ENCODE measurements around the gene SMC2. TPM values are rescaled to one million over a fixed set of nuclear protein-coding genes. Genes with fewer than 3 reads are reported as not detected.
A peak's percentile ranks its signal among the peaks of the same experiment; 100 is the strongest.

SMC2 gene
- 26.8 TPM for polyA plus RNA-seq (2013, experiment 1 of 2)
- polyA plus RNA-seq (2013, experiment 2 of 2), result 29.1 TPM

GRCh38 chr9:104093647-104094533, at the start of gene SMC2:
SMC2 (plus strand) TSS chr9:104094309; CDS start chr9:104095385, 1,076 bp downstream.
- Histone ChIP-seq H3K27ac (ENCODE audit: low read depth, low read length) (peak within 1 kb of the TSS; percentile 96), H3K4me1 (ENCODE audit: insufficient read depth, low read length) (peaks cover 13% of the 10 kb centered on the region; the same call in 1 of the 2 replicates), H3K4me3 (ENCODE audit: low read length) (peak within 1 kb of the TSS; percentile 94), H3K9ac (ENCODE audit: low read depth, low read length) (peak within 1 kb of the TSS; percentile 88), H3K27me3 (ENCODE audit: insufficient read depth, low read length) (no peaks in the 10 kb centered on the region), H3K9me3 (ENCODE audit: insufficient read depth, low read depth, low read length) (no peaks in the 10 kb centered on the region), H3K36me3 (ENCODE audit: insufficient read depth, low read length) (no peaks in the 10 kb centered on the region)
- under 1% methylated on average over 58 of the region's 58 CpGs for WGBS

DNA sequence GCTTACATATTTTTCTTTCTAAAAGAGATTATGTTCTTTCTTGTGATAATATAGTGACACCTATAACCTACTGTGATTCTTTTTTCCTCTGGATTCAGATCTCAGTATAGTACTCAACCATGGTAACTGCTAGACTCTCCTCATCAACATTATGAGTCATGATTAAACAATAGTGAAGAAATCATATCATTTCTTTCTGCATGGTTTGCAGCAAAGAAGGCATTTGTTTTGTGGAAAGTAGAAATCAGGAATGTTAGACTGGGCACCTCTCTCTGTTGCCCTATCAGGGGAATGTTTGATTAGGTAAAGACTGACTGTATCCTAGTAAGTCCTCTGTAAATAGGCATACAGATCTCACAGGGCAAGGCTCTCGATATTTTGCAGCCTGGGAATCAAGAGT, 25.6 kb upstream of the SMC2 start:
- Histone ChIP-seq H3K27me3 (ENCODE audit: insufficient read depth, low read length) (no peaks in the 10 kb centered on the region), H3K9me3 (ENCODE audit: insufficient read depth, low read depth, low read length) (peaks cover 40% of the 10 kb centered on the region; the same call in 1 of the 2 replicates), H3K27ac (ENCODE audit: low read depth, low read length) (no peak overlapping the region), H3K36me3 (ENCODE audit: insufficient read depth, low read length) (no peaks in the 10 kb centered on the region), H3K4me1 (ENCODE audit: insufficient read depth, low read length) (no peaks in the 10 kb centered on the region), H3K4me3 (ENCODE audit: low read length) (no peak overlapping the region), H3K9ac (ENCODE audit: low read depth, low read length) (no peak overlapping the region)
- 85% methylated on average over 1 of the region's 1 CpG for WGBS

DNA sequence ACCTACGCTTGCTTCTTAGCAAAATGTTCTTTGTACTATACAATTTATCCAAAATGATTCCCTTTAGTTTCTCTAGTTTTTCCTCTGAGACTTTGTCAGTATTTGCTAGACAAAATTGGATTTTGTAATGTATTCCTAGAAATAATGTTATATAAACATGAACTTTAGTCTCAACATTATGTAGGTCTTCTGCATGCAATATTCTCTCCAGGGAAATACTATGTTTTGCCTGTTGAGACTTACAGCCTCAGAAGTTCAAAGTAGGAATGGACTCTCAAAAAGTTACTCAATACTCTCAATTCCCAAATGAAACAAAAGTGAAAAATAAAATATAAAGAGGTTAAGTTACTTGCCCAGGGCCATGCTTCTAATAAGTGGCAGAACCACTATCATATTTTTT, 24.8 kb upstream of the SMC2 start:
- Histone ChIP-seq H3K27me3 (ENCODE audit: insufficient read depth, low read length) (no peaks in the 10 kb centered on the region), H3K9ac (ENCODE audit: low read depth, low read length) (no peak overlapping the region), H3K4me3 (ENCODE audit: low read length) (no peak overlapping the region), H3K36me3 (ENCODE audit: insufficient read depth, low read length) (no peaks in the 10 kb centered on the region), H3K27ac (ENCODE audit: low read depth, low read length) (no peak overlapping the region), H3K4me1 (ENCODE audit: insufficient read depth, low read length) (no peaks in the 10 kb centered on the region), H3K9me3 (ENCODE audit: insufficient read depth, low read depth, low read length) (peaks cover 41% of the 10 kb centered on the region)
- 82% methylated on average over 1 of the region's 1 CpG for WGBS

DNA sequence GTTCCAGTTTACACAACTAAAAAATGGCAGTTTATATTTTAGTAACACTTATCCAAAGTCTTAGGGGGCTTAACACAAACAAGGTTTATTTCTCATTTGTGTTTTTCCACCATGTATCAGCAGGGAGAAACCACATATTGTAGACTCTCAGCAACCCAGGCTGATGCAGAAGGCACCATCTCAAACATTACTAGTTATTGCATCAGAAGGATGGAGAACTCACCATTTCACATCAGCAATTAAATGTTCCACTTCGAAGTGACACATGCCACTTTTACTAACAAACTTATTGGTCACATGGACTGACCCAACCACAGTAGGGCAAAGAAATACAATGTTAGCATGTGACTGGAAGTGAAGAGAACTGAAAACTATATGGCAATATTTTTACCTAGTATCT, 22.5 kb upstream of the SMC2 start:
- no peaks in the 10 kb centered on the region for H3K27me3 ChIP-seq (ENCODE audit: insufficient read depth, low read length)
- no peaks in the 10 kb centered on the region for H3K4me1 ChIP-seq (ENCODE audit: insufficient read depth, low read length)
- no peak overlapping the region for H3K4me3 ChIP-seq (ENCODE audit: low read length)
- H3K9ac ChIP-seq (ENCODE audit: low read depth, low read length), result no peak overlapping the region
- WGBS, result 91% methylated on average over 1 of the region's 1 CpG
- no peaks in the 10 kb centered on the region for H3K36me3 ChIP-seq (ENCODE audit: insufficient read depth, low read length)
- H3K27ac ChIP-seq (ENCODE audit: low read depth, low read length), result no peak overlapping the region
- H3K9me3 ChIP-seq (ENCODE audit: insufficient read depth, low read depth, low read length), result peaks cover 33% of the 10 kb centered on the region

- Histone ChIP-seq H3K27me3 (ENCODE audit: insufficient read depth, low read length) (no peaks in the 10 kb centered on the region), H3K9me3 (ENCODE audit: insufficient read depth, low read depth, low read length) (peaks cover 36% of the 10 kb centered on the region), H3K36me3 (ENCODE audit: insufficient read depth, low read length) (no peaks in the 10 kb centered on the region), H3K9ac (ENCODE audit: low read depth, low read length) (no peak overlapping the region), H3K4me3 (ENCODE audit: low read length) (no peak overlapping the region), H3K4me1 (ENCODE audit: insufficient read depth, low read length) (no peaks in the 10 kb centered on the region), H3K27ac (ENCODE audit: low read depth, low read length) (no peak overlapping the region)
- 71% methylated on average over 2 of the region's 3 CpGs for WGBS
Measured at GRCh38 chr9:104073098-104073769, 20.9 kb upstream of the SMC2 start.

GRCh38 chr9:104073770-104074133, 20.4 kb upstream of the SMC2 start:
- Histone ChIP-seq H3K9ac (ENCODE audit: low read depth, low read length) (no peak overlapping the region), H3K4me3 (ENCODE audit: low read length) (no peak overlapping the region), H3K27ac (ENCODE audit: low read depth, low read length) (no peak overlapping the region), H3K9me3 (ENCODE audit: insufficient read depth, low read depth, low read length) (peaks cover 39% of the 10 kb centered on the region), H3K4me1 (ENCODE audit: insufficient read depth, low read length) (no peaks in the 10 kb centered on the region), H3K36me3 (ENCODE audit: insufficient read depth, low read length) (no peaks in the 10 kb centered on the region), H3K27me3 (ENCODE audit: insufficient read depth, low read length) (no peaks in the 10 kb centered on the region)
- 88% methylated on average over 3 of the region's 3 CpGs for WGBS

GRCh38 chr9:104074876-104075275, 19.2 kb upstream of the SMC2 start:
- H3K27me3 ChIP-seq (ENCODE audit: insufficient read depth, low read length), result no peaks in the 10 kb centered on the region
- H3K4me1 ChIP-seq (ENCODE audit: insufficient read depth, low read length), result no peaks in the 10 kb centered on the region
- no peak overlapping the region for H3K27ac ChIP-seq (ENCODE audit: low read depth, low read length)
- H3K9ac ChIP-seq (ENCODE audit: low read depth, low read length), result no peak overlapping the region
- no peak overlapping the region for H3K4me3 ChIP-seq (ENCODE audit: low read length)
- WGBS, result 61% methylated on average over 1 of the region's 2 CpGs
- H3K9me3 ChIP-seq (ENCODE audit: insufficient read depth, low read depth, low read length), result peaks cover 32% of the 10 kb centered on the region
- H3K36me3 ChIP-seq (ENCODE audit: insufficient read depth, low read length), result no peaks in the 10 kb centered on the region

GRCh38 chr9:104075801-104076753, 18.0 kb upstream of the SMC2 start:
- Histone ChIP-seq H3K4me3 (ENCODE audit: low read length) (no peak overlapping the region), H3K9ac (ENCODE audit: low read depth, low read length) (no peak overlapping the region), H3K4me1 (ENCODE audit: insufficient read depth, low read length) (no peaks in the 10 kb centered on the region), H3K27me3 (ENCODE audit: insufficient read depth, low read length) (no peaks in the 10 kb centered on the region), H3K36me3 (ENCODE audit: insufficient read depth, low read length) (no peaks in the 10 kb centered on the region), H3K9me3 (ENCODE audit: insufficient read depth, low read depth, low read length) (peaks cover 41% of the 10 kb centered on the region), H3K27ac (ENCODE audit: low read depth, low read length) (no peak overlapping the region)
- WGBS, result 47% methylated on average over 2 of the region's 2 CpGs

GRCh38 chr9:104078596-104078995, 15.5 kb upstream of the SMC2 start:
- Histone ChIP-seq H3K27me3 (ENCODE audit: insufficient read depth, low read length) (no peaks in the 10 kb centered on the region), H3K4me3 (ENCODE audit: low read length) (no peak overlapping the region), H3K4me1 (ENCODE audit: insufficient read depth, low read length) (no peaks in the 10 kb centered on the region), H3K9ac (ENCODE audit: low read depth, low read length) (no peak overlapping the region), H3K36me3 (ENCODE audit: insufficient read depth, low read length) (no peaks in the 10 kb centered on the region), H3K27ac (ENCODE audit: low read depth, low read length) (no peak overlapping the region), H3K9me3 (ENCODE audit: insufficient read depth, low read depth, low read length) (peaks cover 42% of the 10 kb centered on the region)

DNA sequence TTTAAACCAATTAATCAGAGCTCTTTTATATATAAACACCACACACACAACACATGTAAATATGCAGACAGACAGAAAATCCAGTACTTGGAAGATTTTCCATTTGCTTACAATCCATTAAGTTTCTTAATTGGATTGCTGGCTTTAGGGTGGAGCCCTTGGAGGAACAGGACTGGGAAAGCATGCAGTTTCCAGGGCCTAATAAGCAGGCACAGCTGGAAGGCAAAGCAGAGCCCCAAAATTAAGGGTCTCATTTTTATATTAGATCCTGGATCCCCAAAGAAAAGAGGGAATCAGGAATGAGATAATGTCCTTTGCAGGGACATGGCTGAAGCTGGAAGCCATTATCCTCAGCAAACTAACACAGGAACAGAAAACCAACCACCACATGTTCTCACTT, 13.1 kb upstream of the SMC2 start:
- H3K36me3 ChIP-seq (ENCODE audit: insufficient read depth, low read length), result no peaks in the 10 kb centered on the region
- H3K4me1 ChIP-seq (ENCODE audit: insufficient read depth, low read length), result no peaks in the 10 kb centered on the region
- no peak overlapping the region for H3K9ac ChIP-seq (ENCODE audit: low read depth, low read length)
- H3K4me3 ChIP-seq (ENCODE audit: low read length), result no peak overlapping the region
- no peak overlapping the region for H3K27ac ChIP-seq (ENCODE audit: low read depth, low read length)
- peaks cover 33% of the 10 kb centered on the region for H3K9me3 ChIP-seq (ENCODE audit: insufficient read depth, low read depth, low read length)
- no peaks in the 10 kb centered on the region for H3K27me3 ChIP-seq (ENCODE audit: insufficient read depth, low read length)

GRCh38 chr9:104082168-104082567, 11.9 kb upstream of the SMC2 start:
- no peak overlapping the region for H3K9ac ChIP-seq (ENCODE audit: low read depth, low read length)
- H3K4me1 ChIP-seq (ENCODE audit: insufficient read depth, low read length), result no peaks in the 10 kb centered on the region
- no peak overlapping the region for H3K27ac ChIP-seq (ENCODE audit: low read depth, low read length)
- H3K4me3 ChIP-seq (ENCODE audit: low read length), result no peak overlapping the region
- H3K27me3 ChIP-seq (ENCODE audit: insufficient read depth, low read length), result no peaks in the 10 kb centered on the region
- H3K9me3 ChIP-seq (ENCODE audit: insufficient read depth, low read depth, low read length), result peaks cover 33% of the 10 kb centered on the region
- 96% methylated on average over 1 of the region's 1 CpG for WGBS
- no peaks in the 10 kb centered on the region for H3K36me3 ChIP-seq (ENCODE audit: insufficient read depth, low read length)
